ENCODE results near the gene DHX34.
"Not testable (repeated sequence)": the region's sequence is repeated elsewhere in the genome, so short reads cannot be mapped to it uniquely, and the experiment has no call there.

Gene DHX34

DNA sequence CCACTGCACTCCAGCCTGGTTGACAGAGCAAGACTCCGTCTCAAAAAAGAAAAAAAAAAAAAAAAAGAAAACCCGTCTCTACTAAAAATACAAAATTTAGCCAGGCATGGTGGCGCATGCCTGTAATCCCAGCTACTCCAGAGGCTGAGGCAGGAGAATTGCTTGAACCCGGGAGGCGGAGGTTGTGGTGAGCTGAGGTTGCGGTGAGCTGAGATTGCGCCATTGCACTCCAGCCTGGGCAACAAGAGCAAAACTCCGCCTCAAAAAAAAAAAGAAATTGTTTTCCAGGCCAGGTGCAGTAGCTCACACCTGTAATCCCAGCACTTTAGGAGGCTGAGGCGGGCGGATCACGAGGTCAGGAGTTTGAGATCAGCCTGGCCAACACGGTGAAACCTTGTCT lies 37.5 kb downstream of the DHX34 start:
- in situ Hi-C loops (cut with HindIII; ENCODE audit: low sequenced_read_pairs): not testable (repeated sequence)

DNA sequence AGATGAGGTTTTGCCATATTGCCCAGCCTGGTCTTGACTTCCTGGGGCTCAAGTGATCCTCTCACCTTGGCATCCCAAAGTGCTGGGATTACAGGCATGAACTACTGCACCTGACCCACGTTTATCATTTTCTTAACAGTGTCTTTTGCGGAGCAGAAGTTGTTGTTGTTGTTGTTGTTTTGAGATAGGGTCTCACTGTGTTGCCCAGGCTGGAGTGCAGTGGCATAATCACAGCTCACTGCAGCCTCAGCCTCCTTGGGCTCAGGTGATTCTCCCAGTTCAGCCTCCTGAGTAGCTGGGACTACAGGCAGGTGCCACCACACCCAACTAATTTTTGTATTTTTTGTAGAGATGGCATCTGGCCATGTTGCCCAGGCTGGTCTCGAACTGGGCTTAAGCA lies 38.5 kb downstream of the DHX34 start:
- in situ Hi-C loops (cut with HindIII; ENCODE audit: low sequenced_read_pairs): not testable (repeated sequence)

DNA sequence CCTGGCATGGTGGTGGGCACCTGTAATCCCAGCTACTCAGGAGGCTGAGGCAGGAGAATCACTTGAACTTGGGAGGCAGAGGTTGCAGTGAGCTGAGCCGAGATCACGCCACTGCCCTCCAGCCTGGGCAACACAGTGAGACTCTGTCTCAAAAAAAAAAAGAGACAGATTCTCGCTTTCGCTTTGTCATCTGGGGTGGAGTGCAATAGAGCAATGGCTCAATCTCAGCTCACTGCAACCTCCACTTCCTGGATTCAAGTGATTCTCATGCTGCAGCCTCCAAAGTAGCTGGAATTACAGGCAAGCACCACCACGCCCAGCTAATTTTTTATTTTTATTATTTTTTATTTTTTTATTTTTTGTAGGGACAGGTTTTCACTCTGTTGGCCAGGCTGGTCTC lies 39.6 kb downstream of the DHX34 start:
- in situ Hi-C loops (cut with HindIII; ENCODE audit: low sequenced_read_pairs): not testable (repeated sequence)

DNA sequence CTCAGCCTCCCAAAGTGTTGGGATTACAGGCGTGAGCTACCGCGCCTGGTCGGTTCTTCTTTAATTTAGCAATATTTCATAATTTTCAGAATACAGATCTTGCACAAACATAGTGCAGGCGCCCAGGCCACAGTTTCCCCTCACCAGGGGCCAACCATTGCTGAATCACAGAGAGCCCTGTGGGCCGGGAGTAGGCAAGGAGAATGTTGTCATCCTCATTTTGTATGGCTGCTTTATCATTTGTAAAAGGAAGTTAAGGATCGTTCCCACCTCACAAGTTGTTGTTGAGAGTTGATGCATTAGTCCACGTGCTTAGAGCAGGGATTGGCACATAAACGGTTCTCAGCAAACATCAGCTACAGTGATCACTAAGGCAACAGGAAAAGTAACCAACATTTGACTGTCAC lies 40.0 kb downstream of the DHX34 start:
- in situ Hi-C loops (cut with HindIII; ENCODE audit: low sequenced_read_pairs): no loop called here

DNA sequence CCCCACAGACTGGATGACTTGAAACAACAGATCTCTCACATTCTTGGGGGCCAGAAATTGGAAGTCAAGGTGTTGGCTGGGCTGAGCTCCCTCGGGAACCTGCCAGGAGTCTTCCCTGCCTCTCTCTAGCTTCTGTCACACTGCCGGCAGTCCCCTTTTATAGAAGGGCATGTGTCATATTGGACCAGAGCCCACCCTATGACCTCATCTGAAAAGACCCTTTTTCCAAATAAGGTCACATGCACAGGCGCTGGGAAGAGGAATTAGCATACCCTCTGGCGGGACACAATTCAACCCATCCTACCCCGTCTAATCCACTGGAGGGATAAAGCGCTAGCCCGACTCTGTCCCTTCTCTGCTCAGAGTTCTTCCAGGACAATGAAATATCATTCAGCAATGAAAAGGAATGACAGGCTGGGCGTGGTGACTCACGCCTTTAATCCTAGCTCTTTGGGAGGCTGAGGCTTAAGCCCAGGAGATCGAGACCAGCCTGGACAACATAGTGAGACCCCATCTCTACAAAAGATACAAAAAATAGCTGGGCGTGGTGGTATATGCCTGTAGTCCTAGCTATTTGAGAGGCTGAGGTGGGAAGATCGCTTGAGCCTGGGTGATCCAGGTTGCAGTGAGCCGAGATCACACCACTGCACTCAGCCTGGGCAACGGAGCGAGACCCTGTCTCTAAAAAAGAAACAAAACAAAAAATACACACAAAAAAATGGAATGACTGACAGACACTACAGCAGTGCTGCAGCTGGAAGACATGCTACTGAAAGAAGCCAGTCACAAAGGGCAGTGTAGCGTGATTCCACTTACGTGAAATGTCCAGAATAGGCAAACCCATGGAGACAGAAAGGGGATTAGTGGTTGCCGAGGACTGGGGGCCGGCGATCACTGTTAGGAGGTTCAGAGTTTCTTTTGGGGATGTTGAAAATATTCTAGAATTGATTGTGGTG lies 41.7 kb downstream of the DHX34 start:
- in situ Hi-C loops (cut with HindIII; ENCODE audit: low sequenced_read_pairs): no loop called here

DNA sequence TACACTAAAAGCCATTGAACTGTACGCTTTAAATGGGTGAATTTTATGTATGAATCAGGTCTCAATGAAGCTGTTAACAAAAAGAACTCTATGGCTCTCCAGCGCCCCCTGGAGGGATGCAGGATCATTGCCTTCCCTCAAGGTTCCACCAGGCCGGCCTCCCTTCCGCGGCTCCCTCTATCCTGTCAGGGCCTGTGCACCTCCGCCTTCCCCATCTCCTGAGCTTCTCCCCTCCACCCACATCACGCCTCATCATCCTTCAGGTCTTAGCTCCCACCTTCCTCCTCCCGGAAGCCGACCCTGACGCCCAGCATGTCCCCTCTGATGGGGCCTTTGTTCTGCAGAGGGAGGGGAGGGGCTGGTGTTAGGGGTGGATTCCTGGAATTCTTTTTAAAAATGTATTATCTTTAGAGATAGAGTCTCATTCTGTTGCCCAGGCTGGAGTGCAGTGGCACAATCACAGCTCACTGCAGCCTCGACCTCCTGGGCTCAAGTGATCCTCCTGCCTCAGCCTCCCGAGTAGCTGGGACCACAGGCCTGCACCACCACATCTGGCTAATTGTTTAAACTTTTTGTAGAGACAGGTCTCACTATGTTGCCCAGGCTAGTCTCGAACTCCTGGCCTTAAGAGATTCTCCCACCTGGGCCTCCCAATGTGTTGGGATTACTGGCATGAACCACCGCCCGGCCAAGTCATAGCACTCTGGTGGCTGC lies 42.6 kb downstream of the DHX34 start:
- in situ Hi-C loops (cut with HindIII; ENCODE audit: low sequenced_read_pairs): no loop called here

DNA sequence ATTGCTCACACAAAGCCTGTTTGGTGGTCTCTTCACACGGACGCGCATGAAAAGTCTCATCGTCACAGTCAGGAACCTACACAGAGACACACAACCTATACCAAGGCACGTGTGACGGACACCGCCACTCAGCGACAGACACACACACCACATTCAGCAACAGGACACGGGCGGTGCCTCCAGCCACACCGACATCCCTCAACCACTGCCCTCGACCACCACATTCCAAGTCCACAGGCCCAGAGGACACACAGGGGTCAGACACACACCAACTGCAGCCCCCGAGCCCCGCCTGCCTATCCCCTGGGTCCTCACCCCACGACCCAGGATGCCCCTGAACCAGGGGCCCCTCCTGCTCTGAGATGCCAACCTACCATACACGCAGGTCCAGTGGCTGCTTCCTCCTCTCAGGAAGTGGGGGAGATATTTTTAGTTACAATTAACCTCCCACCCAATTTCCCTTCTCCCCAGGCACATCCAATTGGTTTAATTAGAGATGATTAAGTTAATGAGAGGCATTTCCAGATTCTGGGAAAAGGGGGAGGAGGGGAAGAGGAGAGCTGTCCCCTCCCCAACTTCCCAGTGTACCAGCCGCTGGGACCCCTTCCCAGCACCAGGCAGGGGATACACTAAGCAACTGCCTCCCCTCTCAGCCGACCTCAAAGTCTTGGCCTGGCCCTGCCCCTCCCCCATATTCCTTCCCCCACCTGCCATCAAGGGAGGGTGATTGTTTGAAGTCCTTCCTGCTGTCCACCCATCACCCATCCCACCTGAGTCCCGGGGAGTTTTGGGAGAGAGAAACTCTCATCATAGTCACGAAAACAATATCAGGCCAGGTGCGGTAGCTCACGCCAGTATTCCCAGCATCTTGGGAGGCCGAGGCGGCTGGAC lies 49.8 kb downstream of the DHX34 start:
- in situ Hi-C loops (cut with HindIII; ENCODE audit: low sequenced_read_pairs): no loop called here

DNA sequence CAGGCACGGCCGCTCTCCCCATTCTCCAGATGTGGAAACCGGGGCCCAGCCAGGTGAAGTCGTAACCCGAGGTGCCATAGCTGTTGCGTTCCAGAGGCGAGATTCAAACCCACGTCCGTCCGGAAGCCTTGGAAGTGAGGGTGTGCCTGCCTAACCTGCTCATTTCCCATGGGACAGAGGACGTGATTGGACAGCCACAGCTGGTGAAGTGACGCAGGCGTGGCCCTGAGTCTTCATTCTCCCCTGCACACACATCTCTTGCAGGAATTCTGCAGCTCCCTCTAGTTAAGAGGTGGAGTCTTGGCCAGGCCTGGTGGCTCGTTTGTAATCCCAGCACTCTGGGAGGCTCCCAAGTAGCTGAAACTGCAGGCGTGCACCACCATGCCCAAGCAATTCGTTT lies 53.4 kb downstream of the DHX34 start:
- in situ Hi-C loops (cut with HindIII; ENCODE audit: low sequenced_read_pairs): no loop called here

DNA sequence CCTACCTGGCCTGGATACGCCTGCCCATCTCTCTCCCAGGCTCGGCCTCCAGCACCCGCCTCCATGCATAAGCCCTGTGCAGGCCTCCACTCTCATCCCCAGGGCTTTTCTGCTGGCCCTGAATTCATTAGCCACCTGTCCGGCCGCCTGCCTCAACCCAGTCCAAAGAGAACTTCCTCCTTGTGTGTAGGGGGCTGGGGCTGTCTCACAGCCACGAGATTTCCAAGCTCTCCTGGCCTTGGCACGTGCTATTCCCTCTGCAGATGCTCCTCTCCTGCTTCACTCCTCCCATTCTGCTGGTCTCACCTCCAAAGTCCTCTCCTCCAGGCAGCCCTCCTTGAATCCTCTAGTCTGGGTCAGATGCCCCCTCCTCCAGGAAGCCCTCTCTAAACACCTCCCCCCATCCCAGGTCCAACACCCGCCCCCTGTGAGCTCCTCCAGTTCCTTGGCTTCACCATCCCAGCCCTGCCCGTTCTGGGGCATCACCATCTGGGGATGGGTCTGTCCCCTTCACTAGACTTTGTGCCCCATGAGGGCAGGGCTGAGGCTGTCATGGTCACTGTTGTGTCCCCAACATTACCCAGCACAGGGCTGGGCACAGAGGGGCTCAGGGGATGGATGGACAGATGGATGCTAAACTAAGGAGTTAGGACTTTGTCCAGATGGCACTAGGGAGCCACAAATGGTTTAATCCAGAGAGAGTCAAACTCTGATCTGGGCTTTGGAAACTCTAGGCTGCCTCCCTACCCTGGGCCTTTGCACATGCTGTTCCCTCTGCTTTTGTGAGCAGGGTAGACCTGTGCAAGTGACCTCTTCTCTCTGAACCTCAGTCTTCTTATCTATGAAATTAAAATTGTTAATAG lies 55.5 kb downstream of the DHX34 start:
- in situ Hi-C loops (cut with HindIII; ENCODE audit: low sequenced_read_pairs): no loop called here

DNA sequence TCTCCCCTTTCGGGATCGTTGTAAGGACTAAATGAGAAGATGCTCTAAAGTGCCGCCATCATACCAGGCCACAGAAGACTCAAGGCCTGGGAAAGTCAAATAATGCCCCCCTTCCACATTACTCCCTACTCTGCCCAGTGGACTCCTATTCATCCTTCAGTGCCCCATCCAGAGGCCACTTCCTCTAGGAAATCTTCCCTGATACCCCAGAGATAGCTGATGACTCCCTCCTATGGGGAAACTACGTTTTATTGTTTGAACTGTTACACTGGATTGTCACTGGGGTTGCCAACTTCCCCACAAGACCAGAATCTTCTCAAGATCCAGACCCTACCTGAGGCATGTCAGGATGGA lies 56.1 kb downstream of the DHX34 start:
- in situ Hi-C loops (cut with HindIII; ENCODE audit: low sequenced_read_pairs): no loop called here

DNA sequence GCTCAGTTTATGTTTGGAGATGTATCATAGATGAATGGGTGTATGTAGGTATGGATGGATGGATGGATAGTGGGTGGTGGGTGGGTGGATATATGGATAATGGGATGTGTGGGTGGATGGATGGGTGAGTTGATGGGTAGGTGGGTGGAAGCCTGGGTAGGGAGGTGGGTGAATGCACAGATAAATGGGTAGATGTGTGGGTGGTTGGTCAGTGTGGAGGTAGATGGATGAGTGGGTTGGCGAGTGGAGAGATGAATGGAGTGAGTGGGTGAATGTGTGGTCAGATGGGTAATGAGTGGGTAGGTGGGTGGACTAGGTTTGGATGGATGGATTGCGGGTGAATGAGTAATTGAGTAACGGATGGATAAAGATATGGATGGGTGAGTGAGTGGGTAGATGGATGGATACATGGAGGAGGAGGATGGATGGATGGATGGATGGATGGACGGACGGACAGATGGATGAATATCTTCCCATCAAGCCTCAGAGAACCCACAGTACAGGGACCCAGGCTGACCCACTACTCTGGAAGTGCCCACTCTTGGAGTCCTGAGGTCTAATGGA lies 56.8 kb downstream of the DHX34 start:
- in situ Hi-C loops (cut with HindIII; ENCODE audit: low sequenced_read_pairs): no loop called here

DNA sequence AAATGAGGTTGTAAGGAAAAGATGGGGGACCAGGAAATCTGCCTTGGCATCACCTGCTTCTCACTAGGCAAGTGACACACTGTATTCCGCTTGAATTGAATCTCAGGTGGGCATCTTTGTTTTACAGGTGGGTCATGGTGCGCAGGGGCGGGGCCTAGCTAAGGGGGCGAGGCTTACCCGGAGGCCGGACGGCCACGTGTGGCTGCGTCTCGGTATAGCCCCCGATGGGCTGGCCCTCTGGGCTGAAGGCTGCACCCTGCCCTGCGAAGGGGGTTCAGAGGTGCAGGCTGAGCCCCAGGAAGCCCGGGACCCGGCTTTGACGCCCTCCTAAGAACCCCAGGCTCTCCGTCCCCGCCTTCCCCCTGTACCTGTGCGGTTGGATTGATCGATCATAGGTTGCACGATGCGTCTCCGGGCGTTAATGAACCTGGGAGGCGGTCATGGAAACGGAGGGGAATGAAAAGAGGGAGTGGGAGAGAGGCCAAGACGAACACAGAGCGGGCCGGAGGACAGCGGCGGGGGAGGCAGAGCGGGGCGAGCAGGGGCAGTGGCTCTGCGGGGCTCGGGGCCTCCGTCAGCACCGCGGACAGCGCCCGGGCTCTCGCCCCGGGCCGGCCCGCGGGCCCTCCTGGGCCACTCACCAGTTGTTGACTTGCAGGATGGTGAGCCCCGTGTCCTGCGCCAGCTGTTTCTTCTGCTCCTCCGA lies 57.7 kb downstream of the DHX34 start:
- in situ Hi-C loops (cut with HindIII; ENCODE audit: low sequenced_read_pairs): no loop called here

DNA sequence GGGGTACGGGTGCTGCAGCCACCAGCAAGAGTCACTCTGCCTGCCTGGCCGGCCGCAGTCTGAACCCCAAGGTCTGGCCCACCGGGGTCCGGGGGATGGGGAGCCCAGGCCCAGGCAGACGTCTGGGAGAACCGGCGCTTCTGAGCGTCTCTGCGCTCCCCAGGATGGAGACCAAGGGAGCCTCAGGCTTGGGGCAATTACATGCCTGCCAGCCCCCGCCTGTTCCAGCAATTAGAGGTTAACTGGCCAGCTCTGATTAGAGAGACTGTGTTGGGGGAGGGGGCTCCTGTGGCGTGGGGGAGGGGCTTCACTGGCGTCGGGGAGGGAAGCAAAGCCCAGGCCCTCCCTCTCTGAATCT lies 58.3 kb downstream of the DHX34 start:
- in situ Hi-C loops (cut with HindIII; ENCODE audit: low sequenced_read_pairs): no loop called here

DNA sequence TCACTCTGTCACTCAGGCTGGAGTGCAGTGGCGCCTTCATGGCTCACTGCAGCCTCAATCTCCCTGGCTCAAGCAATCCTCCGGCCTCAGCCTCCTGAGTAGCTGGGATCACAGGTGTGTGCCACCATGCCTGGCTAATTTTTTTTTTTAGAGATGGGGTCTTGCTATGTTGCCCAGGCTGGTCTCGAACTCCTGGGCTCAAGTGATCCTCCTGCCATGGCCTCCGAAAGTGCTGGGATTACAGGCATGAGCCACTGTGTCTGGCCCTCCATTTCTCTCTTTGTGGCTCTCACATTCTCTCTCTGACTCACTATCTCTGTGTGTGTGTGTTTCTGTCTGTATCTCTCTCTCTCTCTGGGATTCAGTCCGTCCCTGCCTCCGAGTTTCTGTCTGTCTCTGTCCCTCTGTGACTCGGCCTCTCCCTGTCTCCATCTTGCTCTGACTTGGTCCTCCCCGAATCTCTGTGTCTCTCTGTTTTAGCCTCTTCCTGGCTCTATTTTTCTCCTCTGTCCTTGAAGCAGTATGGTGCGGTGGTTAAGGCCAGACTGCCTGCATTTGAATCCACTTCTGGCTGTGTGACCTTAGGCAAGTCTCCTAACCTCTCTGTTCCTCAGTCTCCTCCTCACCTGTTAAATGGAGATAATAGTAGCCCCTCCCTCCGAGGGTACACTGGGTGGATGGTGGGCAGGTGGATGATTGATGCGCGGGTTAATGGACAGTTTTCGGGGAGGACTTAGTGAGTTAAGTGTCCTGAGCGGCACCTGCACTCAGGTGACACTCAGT lies 59.2 kb downstream of the DHX34 start:
- in situ Hi-C loops (cut with HindIII; ENCODE audit: low sequenced_read_pairs): no loop called here

DNA sequence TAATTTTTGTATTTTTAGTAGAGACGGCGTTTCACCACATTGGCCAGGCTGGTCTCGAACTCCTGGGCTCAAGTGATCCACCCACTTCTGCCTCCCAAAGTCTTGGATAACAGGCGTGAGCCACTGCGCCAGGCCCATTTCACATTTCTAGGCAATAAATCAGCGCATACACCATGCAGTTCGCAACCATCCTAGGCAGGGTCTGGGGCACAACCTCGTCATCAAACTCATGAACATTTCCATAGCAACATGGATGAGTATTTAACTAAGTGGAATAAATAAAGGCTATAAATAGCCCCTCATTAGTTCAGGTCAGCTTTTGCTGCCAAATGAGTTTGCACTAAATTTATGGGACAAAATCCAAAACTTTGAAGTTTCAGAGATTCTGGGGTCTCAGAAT lies 62.0 kb downstream of the DHX34 start:
- in situ Hi-C loops (cut with HindIII; ENCODE audit: low sequenced_read_pairs): no loop called here

DNA sequence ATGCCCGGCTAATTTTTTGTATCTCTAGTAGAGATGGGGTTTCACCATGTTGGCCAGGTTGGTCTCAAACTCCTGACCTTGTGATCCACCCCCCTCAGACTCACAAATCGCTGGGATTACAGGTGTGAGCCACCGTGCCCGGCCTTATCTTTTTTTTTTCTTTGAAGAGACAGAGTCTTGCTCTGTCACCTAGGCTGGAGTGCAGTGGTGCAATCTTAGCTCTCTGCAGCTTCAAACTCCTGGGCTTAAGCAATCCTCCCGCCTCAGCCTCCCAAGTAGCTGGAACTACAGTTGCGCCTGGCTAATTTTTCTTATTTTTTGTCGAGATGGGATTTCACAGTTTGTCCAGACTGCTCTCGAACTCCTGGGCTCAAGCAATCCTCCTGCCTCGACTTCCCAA lies 62.6 kb downstream of the DHX34 start:
- in situ Hi-C loops (cut with HindIII; ENCODE audit: low sequenced_read_pairs): not testable (repeated sequence)

DNA sequence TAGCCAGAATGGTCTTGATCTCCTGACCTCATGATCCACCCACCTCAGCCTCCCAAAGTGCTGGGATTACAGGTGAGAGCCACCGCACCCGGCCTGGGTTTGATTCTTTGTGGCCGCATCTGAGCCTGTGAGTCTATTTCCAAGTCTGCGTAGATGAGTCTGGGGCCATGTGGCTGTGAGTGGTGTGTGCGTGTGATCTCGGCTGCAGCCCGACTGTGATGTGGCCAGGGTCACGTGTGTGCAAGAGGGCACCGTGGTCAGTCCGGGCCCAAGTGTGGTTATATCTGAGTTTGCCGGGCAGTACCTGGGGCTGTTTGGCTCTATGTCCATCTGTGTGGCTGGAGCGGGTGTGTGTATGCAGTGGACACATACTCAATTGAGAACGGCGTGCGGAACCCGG lies 64.8 kb downstream of the DHX34 start:
- in situ Hi-C loops (cut with HindIII; ENCODE audit: low sequenced_read_pairs): no loop called here

DNA sequence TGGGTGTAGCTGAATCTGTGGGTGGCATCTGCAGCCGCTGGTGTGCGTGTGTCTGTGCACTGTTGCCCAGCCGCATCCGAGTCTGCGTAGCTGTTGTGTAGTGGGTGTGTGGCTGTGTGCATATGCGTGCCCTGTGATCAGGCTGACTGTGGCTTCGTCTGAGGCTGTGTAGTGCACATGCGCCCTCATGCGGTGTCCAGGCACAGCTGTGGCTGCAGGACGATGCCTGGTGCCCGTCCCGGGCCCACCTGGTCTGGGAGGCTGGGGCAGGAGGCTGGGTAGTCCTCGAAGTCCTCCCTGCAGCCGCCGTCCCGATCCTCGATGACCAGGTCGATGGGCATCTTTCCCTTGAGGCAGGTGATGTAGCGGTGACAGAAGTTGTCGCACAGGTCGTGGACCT lies 65.4 kb downstream of the DHX34 start:
- in situ Hi-C loops (cut with HindIII; ENCODE audit: low sequenced_read_pairs): no loop called here
